ENCODE results near the gene MRPS27.

- no peak for TF ChIP-seq CTCF (conservative IDR thresholded peaks at IDR 0.05; ENCODE audit: low read depth, low read length)
- TF ChIP-seq EZH2 (IDR thresholded peaks at IDR 0.05; ENCODE audit: borderline replicate concordance, low read depth, low read length, poor library complexity, severe bottlenecking) = no peak
Measured at GRCh38 chr5:72221099-72221498, 98.9 kb downstream of the MRPS27 start.

Measured in A673 (cell line).